ENCODE data around the gene EFCAB6. TPM values are rescaled to one million over a fixed set of nuclear protein-coding genes. Genes with fewer than 3 reads are reported as not detected.

EFCAB6 gene
- total RNA-seq, 1 donor = 2.7 TPM

- H3K4me3 ChIP-seq (ENCODE audit: low read depth, low read length) = no peak overlapping the region
- DNase-seq (ENCODE audit: low read depth) = no peak
- TF ChIP-seq, protein P1, sequence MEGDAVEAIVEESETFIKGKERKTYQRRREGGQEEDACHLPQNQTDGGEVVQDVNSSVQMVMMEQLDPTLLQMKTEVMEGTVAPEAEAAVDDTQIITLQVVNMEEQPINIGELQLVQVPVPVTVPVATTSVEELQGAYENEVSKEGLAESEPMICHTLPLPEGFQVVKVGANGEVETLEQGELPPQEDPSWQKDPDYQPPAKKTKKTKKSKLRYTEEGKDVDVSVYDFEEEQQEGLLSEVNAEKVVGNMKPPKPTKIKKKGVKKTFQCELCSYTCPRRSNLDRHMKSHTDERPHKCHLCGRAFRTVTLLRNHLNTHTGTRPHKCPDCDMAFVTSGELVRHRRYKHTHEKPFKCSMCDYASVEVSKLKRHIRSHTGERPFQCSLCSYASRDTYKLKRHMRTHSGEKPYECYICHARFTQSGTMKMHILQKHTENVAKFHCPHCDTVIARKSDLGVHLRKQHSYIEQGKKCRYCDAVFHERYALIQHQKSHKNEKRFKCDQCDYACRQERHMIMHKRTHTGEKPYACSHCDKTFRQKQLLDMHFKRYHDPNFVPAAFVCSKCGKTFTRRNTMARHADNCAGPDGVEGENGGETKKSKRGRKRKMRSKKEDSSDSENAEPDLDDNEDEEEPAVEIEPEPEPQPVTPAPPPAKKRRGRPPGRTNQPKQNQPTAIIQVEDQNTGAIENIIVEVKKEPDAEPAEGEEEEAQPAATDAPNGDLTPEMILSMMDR (IDR thresholded peaks at IDR 0.05; ENCODE audit: insufficient read depth, low read length) = no peak
Observed at GRCh38 chr22:43840851-43841250, 28.7 kb upstream of the EFCAB6 start.

DNA sequence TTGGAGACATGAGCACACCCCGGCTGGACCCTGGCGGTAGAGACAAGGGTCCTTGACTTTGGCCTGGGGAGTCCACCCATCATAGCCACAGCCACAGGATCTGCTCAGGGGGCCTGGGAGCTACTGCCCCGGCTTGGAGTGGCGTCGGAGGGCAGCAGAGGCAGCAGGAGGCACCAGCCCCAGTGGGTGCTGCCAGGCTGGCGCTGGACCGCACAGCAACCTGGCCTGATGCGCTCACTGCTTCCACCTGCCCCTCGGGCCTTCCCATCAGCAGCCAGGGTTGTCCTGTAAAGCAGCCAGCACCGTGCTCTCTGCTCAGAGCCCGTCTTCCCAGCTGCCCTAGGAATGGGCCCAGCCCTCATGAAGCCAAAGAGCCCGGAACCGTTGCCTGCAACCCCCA lies 28.3 kb upstream of the EFCAB6 start:
- no peak overlapping the region for H3K4me3 ChIP-seq (ENCODE audit: low read depth, low read length)
- no peak for DNase-seq (ENCODE audit: low read depth)
- TF ChIP-seq, protein P1 (IDR thresholded peaks at IDR 0.05; ENCODE audit: insufficient read depth, low read length) = no peak

- TF ChIP-seq, protein P1 (IDR thresholded peaks at IDR 0.05; ENCODE audit: insufficient read depth, low read length) = no peak
- no peak for DNase-seq (ENCODE audit: low read depth)
- H3K4me3 ChIP-seq (ENCODE audit: low read depth, low read length) = no peak overlapping the region
Observed at GRCh38 chr22:43839781-43840180, 27.7 kb upstream of the EFCAB6 start.

GRCh38 chr22:43838571-43839307 lies 26.6 kb upstream of the EFCAB6 start:
- H3K4me3 ChIP-seq (ENCODE audit: low read depth, low read length) = no peak overlapping the region
- no peak for DNase-seq (ENCODE audit: low read depth)
- TF ChIP-seq, protein P1 (IDR thresholded peaks at IDR 0.05; ENCODE audit: insufficient read depth, low read length) = no peak

GRCh38 chr22:43838161-43838560 lies 26.1 kb upstream of the EFCAB6 start:
- H3K4me3 ChIP-seq (ENCODE audit: low read depth, low read length) = no peak overlapping the region
- DNase-seq (ENCODE audit: low read depth) = no peak
- TF ChIP-seq, protein P1 (IDR thresholded peaks at IDR 0.05; ENCODE audit: insufficient read depth, low read length) = no peak

GRCh38 chr22:43837666-43838065 lies 25.6 kb upstream of the EFCAB6 start:
- TF ChIP-seq, protein P1 (IDR thresholded peaks at IDR 0.05; ENCODE audit: insufficient read depth, low read length) = no peak
- no peak for DNase-seq (ENCODE audit: low read depth)

GRCh38 chr22:43835736-43836135 lies 23.6 kb upstream of the EFCAB6 start:
- TF ChIP-seq, protein P1 (IDR thresholded peaks at IDR 0.05; ENCODE audit: insufficient read depth, low read length) = no peak
- DNase-seq (ENCODE audit: low read depth) = no peak
- H3K4me3 ChIP-seq (ENCODE audit: low read depth, low read length) = no peak overlapping the region

More at GRCh38 chr22:43837666-43838065, 25.6 kb upstream of the EFCAB6 start:
- no peak overlapping the region for H3K4me3 ChIP-seq (ENCODE audit: low read depth, low read length)
